HepG2 (cell line): Measurements from ENCODE around the gene ZNF574. TPM values are rescaled to one million over a fixed set of nuclear protein-coding genes. Genes with fewer than 3 reads are reported as not detected.

ENCODE experiments used
- ATAC-seq: fragments of 200-7000 bp; cut with Tn5 transposase; 3 replicates; pipeline ENCODE4 v1.9.1; 2020; ENCODE audit warnings: mild to moderate bottlenecking, moderate library complexity
- BruUV-seq: library from RNA; stranded (reverse); fragments of 400-500 nt; replicated peaks from 2 replicates; lab custom pipeline; 2021; lab: Mats Ljungman, UMichigan
- CTCF ChIA-PET: fragments of 300-600 bp; formaldehyde crosslinking; extraction: SDS; loops from one replicate; lab custom pipeline; 2021; ENCODE audit warnings: low total read pairs, inconsistent platforms, low intra/inter-chr PET ratio; lab: Yijun Ruan, JAX
- POLR2A ChIA-PET: fragments of 350-600 bp; sonication (Branson Sonifier 250); formaldehyde crosslinking; loops from one replicate; lab custom pipeline; 2020; ENCODE audit warnings: antibody characterized with exemption, inconsistent platforms; lab: Yijun Ruan, JAX
- DNase-seq: peaks from one replicate; pipeline ENCODE4 v3.0.0-alpha.2; 2015; ENCODE audit warnings: low spot score
- FAIRE-seq: peaks from 3 replicates; lab custom pipeline; 2011; peaks lifted over from hg19 to GRCh38; lab: Jason Lieb, UNC
- H2AFZ ChIP-seq: one replicate; pipeline ENCODE4 v1.6.1; 2011; ENCODE audit warnings: low read length, inconsistent platforms
- H3K27ac ChIP-seq: fragments of 300-600 bp; 3 replicates; pipeline ENCODE4 v1.8.0; 2011; ENCODE audit warnings: mixed run types, mild to moderate bottlenecking, mixed read lengths, low read length, inconsistent platforms; ENCODE audit not compliant: insufficient read depth; ENCODE audit errors: extremely low read length
- H3K27me3 ChIP-seq, 2 experiments: fragments of 200-600 bp in 1 of 2; 2 replicates in 1 of 2; 3 replicates in 1 of 2; pipeline versions ENCODE4 v1.6.0 to v1.8.0; 2011; ENCODE audit warnings: low read length in 2 of 2, mild to moderate bottlenecking in 2 of 2, moderate library complexity in 2 of 2, inconsistent platforms in 1 of 2; ENCODE audit not compliant: insufficient read depth in 2 of 2, control insufficient read depth in 1 of 2
- H3K36me3 ChIP-seq, 2 experiments: fragments of 200-600 bp in 1 of 2; replicated peaks in 1 of 2; 2 replicates in 1 of 2; 3 replicates in 1 of 2; pipeline versions ENCODE4 v1.5.1 to v1.8.0; 2011; ENCODE audit warnings: low read length in 2 of 2, inconsistent platforms in 1 of 2; ENCODE audit not compliant: insufficient read depth in 2 of 2, control insufficient read depth in 1 of 2
- H3K4me1 ChIP-seq: 2 replicates; pipeline ENCODE4 v1.5.1; 2012; ENCODE audit warnings: low read length, inconsistent platforms; ENCODE audit not compliant: insufficient read depth
- H3K4me2 ChIP-seq: 2 replicates; pipeline ENCODE4 v1.6.0; 2011; ENCODE audit warnings: low read depth, low read length, inconsistent platforms
- H3K4me3 ChIP-seq, 3 experiments: fragments of 200-600 bp in 1 of 3; sonication (generic), shearing (Covaris generic) in 1 of 3; replicated peaks in 1 of 3; 2 replicates each; pipeline ENCODE4 v1.5.1; 2011 to 2016; ENCODE audit warnings: low read length in 3 of 3, inconsistent platforms in 2 of 3, low read depth in 2 of 3, mild to moderate bottlenecking in 2 of 3, control low read depth in 1 of 3, mixed read lengths in 1 of 3; ENCODE audit not compliant: insufficient read depth in 1 of 3
- H3K79me2 ChIP-seq: one replicate; pipeline ENCODE4 v1.6.1; 2011; ENCODE audit warnings: low read length, inconsistent platforms; ENCODE audit not compliant: insufficient read depth
- H3K9ac ChIP-seq: 2 replicates; pipeline ENCODE4 v1.6.0; 2011; ENCODE audit warnings: mild to moderate bottlenecking, low read depth, low read length, inconsistent platforms; ENCODE audit not compliant: insufficient read depth
- H3K9me3 ChIP-seq: 2 replicates; pipeline ENCODE4 v1.5.1; 2012; ENCODE audit warnings: mild to moderate bottlenecking, low read length
- H4K20me1 ChIP-seq: 2 replicates; pipeline ENCODE4 v1.6.0; 2011; ENCODE audit warnings: inconsistent platforms, mild to moderate bottlenecking, low read length, moderate library complexity; ENCODE audit not compliant: insufficient read depth
- ARHGAP35 ChIP-seq: sonication (generic); formaldehyde crosslinking; IDR thresholded peaks from 2 replicates; pipeline ENCODE4 v1.9.0; 2022; ENCODE audit warnings: mild to moderate bottlenecking, inconsistent platforms, moderate library complexity, missing genetic modification reagents, borderline replicate concordance
- HDAC1 ChIP-seq: sonication (generic); formaldehyde crosslinking; IDR thresholded peaks from 2 replicates; pipeline ENCODE4 v1.5.1; 2020; ENCODE audit warnings: mild to moderate bottlenecking, missing genetic modification reagents
- ONECUT2 ChIP-seq: sonication (generic); formaldehyde crosslinking; IDR thresholded peaks from 2 replicates; pipeline ENCODE4 v1.4.0; 2020; ENCODE audit warnings: missing genetic modification reagents
- TBP ChIP-seq: sonication (generic); formaldehyde crosslinking; IDR thresholded peaks from 2 replicates; pipeline ENCODE4 v1.5.0; 2020; ENCODE audit warnings: missing genetic modification reagents
- ZNF629 ChIP-seq: sonication (generic); formaldehyde crosslinking; conservative IDR thresholded peaks from 2 replicates; pipeline ENCODE4 v1.5.0; 2020; ENCODE audit warnings: missing genetic modification reagents
- ZNF781 ChIP-seq: sonication (generic); formaldehyde crosslinking; IDR thresholded peaks from 2 replicates; pipeline ENCODE4 v1.5.1; 2020; ENCODE audit warnings: borderline replicate concordance, mild to moderate bottlenecking, missing genetic modification reagents; ENCODE audit errors: not compliant biosample characterization
- WGBS: methylation state at CpG from one replicate; pipeline ENCODE4 v1.1.6; 2017; ENCODE audit warnings: low lambda C conversion rate; 5-methylcytosine and 5-hydroxymethylcytosine counted together
- in situ Hi-C: cut with HindIII; loops from 2 replicates; pipeline ENCODE4 v1.10.0; 2017; ENCODE audit warnings: low pct_unique_long_range_greater_than_20kb; ENCODE audit not compliant: extremely low pct_ligation_motif_present
- intact Hi-C: fragments of 100-400 bp; cut with micrococcal nuclease; formaldehyde crosslinking; loops from one replicate; pipeline ENCODE4 v1.10.0; 2022; ENCODE audit not compliant: unreplicated experiment
- polyA plus RNA-seq, 8 experiments: library from polyadenylated mRNA; depleted of rRNA in 3 of 8; stranded (reverse) in 7 of 8; unstranded in 1 of 8; fragments of >200 nt; fragmentation: Illumina TruSeq in 4 of 8; extraction: Trizol in 4 of 8; gene quantifications; 2 replicates each; pipeline versions ENCODE4 v1.2.1 to v1.2.3, GENCODE V29; 2011 to 2016; ENCODE audit warnings: low read depth in 4 of 8, missing spikeins in 1 of 8, mixed read lengths in 1 of 8; ENCODE audit not compliant: insufficient read depth in 1 of 8
- total RNA-seq, 5 experiments: library from RNA; depleted of rRNA; stranded (reverse); fragments of >200 nt; fragmentation: Illumina TruSeq; extraction: Trizol; gene quantifications; 2 replicates each; pipeline ENCODE4 v1.2.3, GENCODE V29; 2016; ENCODE audit warnings: low read depth in 1 of 5
- TF ChIP-seq, protein P1 (sequence below): sonication (generic); IDR thresholded peaks from 2 replicates; pipeline ENCODE4 v1.6.1; 2016; ENCODE audit warnings: low read depth, borderline replicate concordance
- TF ChIP-seq, protein P2 (sequence below): sonication (generic); formaldehyde crosslinking; IDR thresholded peaks from 2 replicates; pipeline ENCODE4 v1.9.0; 2022; ENCODE audit warnings: missing genetic modification reagents, mild to moderate bottlenecking, borderline replicate concordance
- TF ChIP-seq, protein P3 (sequence below): IDR thresholded peaks from 2 replicates; pipeline ENCODE4 v1.6.1; 2016; ENCODE audit warnings: low read depth, missing genetic modification reagents, missing compliant biosample characterization

The ZNF574 gene
- total and polyA plus RNA-seq, 2 of the 13 experiments (the other 11 are each of a cell fraction or from before 2014, with no cell fraction given), result 7.7 to 7.9 TPM

DNA sequence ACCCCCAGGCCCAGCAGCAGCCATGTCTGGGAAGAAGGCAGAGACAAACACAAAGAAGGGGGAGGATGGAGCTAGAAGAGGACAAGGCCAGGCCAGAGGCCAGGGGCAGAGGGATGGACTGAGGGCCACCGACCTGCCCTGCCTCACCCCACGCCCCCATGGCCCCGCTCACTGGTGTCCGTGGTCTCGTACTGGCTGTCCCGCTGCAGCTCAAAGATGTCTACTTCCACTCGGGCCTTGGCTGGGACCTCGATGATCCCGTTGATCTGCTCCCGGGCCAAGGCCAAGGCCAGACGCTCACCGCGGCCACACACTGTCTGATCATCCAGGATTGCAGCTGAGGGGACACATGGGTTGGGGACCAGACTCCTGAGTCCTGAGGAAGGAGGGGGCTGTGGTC, 10.9 kb upstream of the ZNF574 start:
- TF ChIP-seq HDAC1 (no peak), TBP (CRISPR knock-in tag) (no peak)
- TF ChIP-seq, protein P1, sequence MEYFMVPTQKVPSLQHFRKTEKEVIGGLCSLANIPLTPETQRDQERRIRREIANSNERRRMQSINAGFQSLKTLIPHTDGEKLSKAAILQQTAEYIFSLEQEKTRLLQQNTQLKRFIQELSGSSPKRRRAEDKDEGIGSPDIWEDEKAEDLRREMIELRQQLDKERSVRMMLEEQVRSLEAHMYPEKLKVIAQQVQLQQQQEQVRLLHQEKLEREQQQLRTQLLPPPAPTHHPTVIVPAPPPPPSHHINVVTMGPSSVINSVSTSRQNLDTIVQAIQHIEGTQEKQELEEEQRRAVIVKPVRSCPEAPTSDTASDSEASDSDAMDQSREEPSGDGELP, result no peak
- FAIRE-seq, result no peak
- Histone ChIP-seq H3K4me3 (no peak overlapping the region), H3K79me2 (no peaks in the 10 kb centered on the region), H3K4me2 (no peak overlapping the region), H3K9me3 (no peaks in the 10 kb centered on the region), H2AFZ (no peak overlapping the region), H3K27ac (no peak overlapping the region), H3K9ac (no peak overlapping the region), H3K36me3 (no peaks in the 10 kb centered on the region), H3K27me3 (peaks cover 13 to 45% of the 10 kb centered on the region in 2 experiments), H3K4me1 (0 out of 2 replicates have a peak, but pooled peaks cover 3% of the 10 kb centered on the region), H4K20me1 (no peaks in the 10 kb centered on the region)
- no peak for DNase-seq
- BruUV-seq, result no TSS peak
- WGBS, result 3% methylated on average over 9 of the region's 13 CpGs
- ATAC-seq, result no peak
- POLR2A ChIA-PET, result interaction anchor here (0.7 kb wide), 1 partner anchor 8 kb away, joined by 3 read pairs; no protein-coding TSS in a partner anchor
- in situ Hi-C loops (no loop called here), intact Hi-C loops (no loop called here)
- CTCF ChIA-PET, result no interaction called here

DNA sequence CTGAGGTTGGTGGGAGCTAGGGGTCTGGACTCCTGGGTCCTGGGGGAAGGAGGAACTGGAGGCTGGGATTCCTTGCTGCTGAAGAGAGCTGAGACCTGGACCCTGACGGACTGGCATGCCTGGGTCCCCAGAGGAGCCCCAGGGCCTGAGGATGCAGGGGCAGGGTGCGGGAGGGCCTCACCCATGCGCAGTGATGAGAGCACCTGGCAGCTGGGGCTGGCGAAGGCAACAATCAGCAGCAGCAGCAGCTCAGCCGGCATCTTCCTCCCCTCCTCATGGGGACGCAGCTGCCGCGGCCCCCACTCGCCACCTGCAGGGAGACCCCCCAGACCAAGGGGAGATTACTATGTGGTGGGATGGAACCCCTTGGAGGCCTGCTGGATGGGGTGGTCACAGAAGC, 10.5 kb upstream of the ZNF574 start:
- no CpG with 5 or more reads among the region's 9 CpGs for WGBS
- in situ Hi-C loops, result no loop called here
- H3K4me3 ChIP-seq, result no peak overlapping the region
- peaks cover 14 to 50% of the 10 kb centered on the region in 2 experiments for H3K27me3 ChIP-seq
- H3K9ac ChIP-seq, result no peak overlapping the region
- H3K36me3 ChIP-seq, result no peaks in the 10 kb centered on the region
- no peaks in the 10 kb centered on the region for H4K20me1 ChIP-seq
- H3K79me2 ChIP-seq, result no peaks in the 10 kb centered on the region
- intact Hi-C loops, result no loop called here
- H3K27ac ChIP-seq, result no peak overlapping the region
- H3K9me3 ChIP-seq, result no peaks in the 10 kb centered on the region
- no peak overlapping the region for H2AFZ ChIP-seq
- H3K4me2 ChIP-seq, result no peak overlapping the region
- FAIRE-seq (no peak), DNase-seq (no peak), ATAC-seq (no peak)
- ChIA-PET POLR2A (interaction anchor here (0.7 kb wide), 1 partner anchor 8 kb away, joined by 3 read pairs; no protein-coding TSS in a partner anchor), CTCF (no interaction called here)
- BruUV-seq, result no TSS peak
- no peaks in the 10 kb centered on the region for H3K4me1 ChIP-seq
- TF ChIP-seq, protein P2, sequence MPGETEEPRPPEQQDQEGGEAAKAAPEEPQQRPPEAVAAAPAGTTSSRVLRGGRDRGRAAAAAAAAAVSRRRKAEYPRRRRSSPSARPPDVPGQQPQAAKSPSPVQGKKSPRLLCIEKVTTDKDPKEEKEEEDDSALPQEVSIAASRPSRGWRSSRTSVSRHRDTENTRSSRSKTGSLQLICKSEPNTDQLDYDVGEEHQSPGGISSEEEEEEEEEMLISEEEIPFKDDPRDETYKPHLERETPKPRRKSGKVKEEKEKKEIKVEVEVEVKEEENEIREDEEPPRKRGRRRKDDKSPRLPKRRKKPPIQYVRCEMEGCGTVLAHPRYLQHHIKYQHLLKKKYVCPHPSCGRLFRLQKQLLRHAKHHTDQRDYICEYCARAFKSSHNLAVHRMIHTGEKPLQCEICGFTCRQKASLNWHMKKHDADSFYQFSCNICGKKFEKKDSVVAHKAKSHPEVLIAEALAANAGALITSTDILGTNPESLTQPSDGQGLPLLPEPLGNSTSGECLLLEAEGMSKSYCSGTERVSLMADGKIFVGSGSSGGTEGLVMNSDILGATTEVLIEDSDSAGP, result no peak
- TF ChIP-seq ARHGAP35 (CRISPR knock-in tag) (no peak), ONECUT2 (no peak), ZNF629 (CRISPR knock-in tag) (no peak), ZNF781 (no peak)
- TF ChIP-seq, protein P3, sequence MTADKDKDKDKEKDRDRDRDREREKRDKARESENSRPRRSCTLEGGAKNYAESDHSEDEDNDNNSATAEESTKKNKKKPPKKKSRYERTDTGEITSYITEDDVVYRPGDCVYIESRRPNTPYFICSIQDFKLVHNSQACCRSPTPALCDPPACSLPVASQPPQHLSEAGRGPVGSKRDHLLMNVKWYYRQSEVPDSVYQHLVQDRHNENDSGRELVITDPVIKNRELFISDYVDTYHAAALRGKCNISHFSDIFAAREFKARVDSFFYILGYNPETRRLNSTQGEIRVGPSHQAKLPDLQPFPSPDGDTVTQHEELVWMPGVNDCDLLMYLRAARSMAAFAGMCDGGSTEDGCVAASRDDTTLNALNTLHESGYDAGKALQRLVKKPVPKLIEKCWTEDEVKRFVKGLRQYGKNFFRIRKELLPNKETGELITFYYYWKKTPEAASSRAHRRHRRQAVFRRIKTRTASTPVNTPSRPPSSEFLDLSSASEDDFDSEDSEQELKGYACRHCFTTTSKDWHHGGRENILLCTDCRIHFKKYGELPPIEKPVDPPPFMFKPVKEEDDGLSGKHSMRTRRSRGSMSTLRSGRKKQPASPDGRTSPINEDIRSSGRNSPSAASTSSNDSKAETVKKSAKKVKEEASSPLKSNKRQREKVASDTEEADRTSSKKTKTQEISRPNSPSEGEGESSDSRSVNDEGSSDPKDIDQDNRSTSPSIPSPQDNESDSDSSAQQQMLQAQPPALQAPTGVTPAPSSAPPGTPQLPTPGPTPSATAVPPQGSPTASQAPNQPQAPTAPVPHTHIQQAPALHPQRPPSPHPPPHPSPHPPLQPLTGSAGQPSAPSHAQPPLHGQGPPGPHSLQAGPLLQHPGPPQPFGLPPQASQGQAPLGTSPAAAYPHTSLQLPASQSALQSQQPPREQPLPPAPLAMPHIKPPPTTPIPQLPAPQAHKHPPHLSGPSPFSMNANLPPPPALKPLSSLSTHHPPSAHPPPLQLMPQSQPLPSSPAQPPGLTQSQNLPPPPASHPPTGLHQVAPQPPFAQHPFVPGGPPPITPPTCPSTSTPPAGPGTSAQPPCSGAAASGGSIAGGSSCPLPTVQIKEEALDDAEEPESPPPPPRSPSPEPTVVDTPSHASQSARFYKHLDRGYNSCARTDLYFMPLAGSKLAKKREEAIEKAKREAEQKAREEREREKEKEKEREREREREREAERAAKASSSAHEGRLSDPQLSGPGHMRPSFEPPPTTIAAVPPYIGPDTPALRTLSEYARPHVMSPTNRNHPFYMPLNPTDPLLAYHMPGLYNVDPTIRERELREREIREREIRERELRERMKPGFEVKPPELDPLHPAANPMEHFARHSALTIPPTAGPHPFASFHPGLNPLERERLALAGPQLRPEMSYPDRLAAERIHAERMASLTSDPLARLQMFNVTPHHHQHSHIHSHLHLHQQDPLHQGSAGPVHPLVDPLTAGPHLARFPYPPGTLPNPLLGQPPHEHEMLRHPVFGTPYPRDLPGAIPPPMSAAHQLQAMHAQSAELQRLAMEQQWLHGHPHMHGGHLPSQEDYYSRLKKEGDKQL (CRISPR knock-in tag), result no peak
